Measurements from ENCODE around the gene NFYA. TPM values are rescaled to one million over a fixed set of nuclear protein-coding genes. Genes with fewer than 3 reads are reported as not detected.

Gene NFYA
- total RNA-seq, 1 experiment from 2014 or later, result 28.7 TPM

DNA sequence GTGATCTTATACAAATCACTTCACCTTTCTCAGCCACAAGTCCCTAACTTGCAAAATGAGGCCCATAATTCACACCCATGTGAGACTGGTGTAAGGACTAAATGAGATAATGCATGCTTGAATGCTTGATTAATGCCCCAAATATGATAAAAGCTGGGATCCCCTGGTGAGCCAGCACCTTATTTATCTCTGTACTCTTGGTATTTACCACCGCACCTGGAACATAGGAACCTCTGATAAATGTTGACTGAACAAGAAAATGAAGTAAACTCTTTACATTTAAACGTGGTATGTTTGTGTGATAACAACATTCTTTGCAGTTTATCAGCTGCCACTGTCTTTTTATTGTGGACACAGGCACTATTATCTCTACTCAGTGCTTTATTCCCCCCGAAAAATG, 22.2 kb upstream of the NFYA start:
- TF ChIP-seq CBX3 (IDR thresholded peaks at IDR 0.05; ENCODE audit: low read depth) (no peak), POLR2AphosphoS5 (IDR thresholded peaks at IDR 0.05; ENCODE audit: low read depth, low read length) (no peak), JUND (IDR thresholded peaks at IDR 0.05) (no peak), TCF7L2 (IDR thresholded peaks at IDR 0.05; ENCODE audit: borderline replicate concordance, extremely low read depth, insufficient read depth, insufficient read length) (no peak), FOSL1 (IDR thresholded peaks at IDR 0.05; ENCODE audit: low read depth) (no peak), EGR1 (IDR thresholded peaks at IDR 0.05; ENCODE audit: low read depth) (no peak), SIN3A (IDR thresholded peaks at IDR 0.05; ENCODE audit: low read depth) (no peak), EZH2 (IDR thresholded peaks at IDR 0.05) (no peak), ZFX (IDR thresholded peaks at IDR 0.05) (no peak), CEBPB (IDR thresholded peaks at IDR 0.05; ENCODE audit: low read depth) (no peak), ZNF274 (IDR thresholded peaks at IDR 0.05; ENCODE audit: low read depth, low read length) (no peak), POLR2A (IDR thresholded peaks at IDR 0.05; ENCODE audit: borderline replicate concordance, extremely low read depth, insufficient read depth, insufficient read length) (no peak), SRF (IDR thresholded peaks at IDR 0.05; ENCODE audit: low read depth) (no peak), YY1 (IDR thresholded peaks at IDR 0.05; ENCODE audit: extremely low read depth, insufficient replicate concordance, low read depth, low read length) (no peak), RAD21 (IDR thresholded peaks at IDR 0.05; ENCODE audit: low read depth) (no peak), CTCF (IDR thresholded peaks at IDR 0.05 in 2 of 3, conservative IDR thresholded peaks at IDR 0.05 in 1 of 3; ENCODE audit: borderline replicate concordance in 1 of 3, insufficient read depth in 1 of 3, low read depth in 2 of 3, low read length in 2 of 3) (no peak)
- TF ChIP-seq, protein P1, sequence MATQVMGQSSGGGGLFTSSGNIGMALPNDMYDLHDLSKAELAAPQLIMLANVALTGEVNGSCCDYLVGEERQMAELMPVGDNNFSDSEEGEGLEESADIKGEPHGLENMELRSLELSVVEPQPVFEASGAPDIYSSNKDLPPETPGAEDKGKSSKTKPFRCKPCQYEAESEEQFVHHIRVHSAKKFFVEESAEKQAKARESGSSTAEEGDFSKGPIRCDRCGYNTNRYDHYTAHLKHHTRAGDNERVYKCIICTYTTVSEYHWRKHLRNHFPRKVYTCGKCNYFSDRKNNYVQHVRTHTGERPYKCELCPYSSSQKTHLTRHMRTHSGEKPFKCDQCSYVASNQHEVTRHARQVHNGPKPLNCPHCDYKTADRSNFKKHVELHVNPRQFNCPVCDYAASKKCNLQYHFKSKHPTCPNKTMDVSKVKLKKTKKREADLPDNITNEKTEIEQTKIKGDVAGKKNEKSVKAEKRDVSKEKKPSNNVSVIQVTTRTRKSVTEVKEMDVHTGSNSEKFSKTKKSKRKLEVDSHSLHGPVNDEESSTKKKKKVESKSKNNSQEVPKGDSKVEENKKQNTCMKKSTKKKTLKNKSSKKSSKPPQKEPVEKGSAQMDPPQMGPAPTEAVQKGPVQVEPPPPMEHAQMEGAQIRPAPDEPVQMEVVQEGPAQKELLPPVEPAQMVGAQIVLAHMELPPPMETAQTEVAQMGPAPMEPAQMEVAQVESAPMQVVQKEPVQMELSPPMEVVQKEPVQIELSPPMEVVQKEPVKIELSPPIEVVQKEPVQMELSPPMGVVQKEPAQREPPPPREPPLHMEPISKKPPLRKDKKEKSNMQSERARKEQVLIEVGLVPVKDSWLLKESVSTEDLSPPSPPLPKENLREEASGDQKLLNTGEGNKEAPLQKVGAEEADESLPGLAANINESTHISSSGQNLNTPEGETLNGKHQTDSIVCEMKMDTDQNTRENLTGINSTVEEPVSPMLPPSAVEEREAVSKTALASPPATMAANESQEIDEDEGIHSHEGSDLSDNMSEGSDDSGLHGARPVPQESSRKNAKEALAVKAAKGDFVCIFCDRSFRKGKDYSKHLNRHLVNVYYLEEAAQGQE (IDR thresholded peaks at IDR 0.05; ENCODE audit: low read depth), result no peak
- TF ChIP-seq, protein P2, sequence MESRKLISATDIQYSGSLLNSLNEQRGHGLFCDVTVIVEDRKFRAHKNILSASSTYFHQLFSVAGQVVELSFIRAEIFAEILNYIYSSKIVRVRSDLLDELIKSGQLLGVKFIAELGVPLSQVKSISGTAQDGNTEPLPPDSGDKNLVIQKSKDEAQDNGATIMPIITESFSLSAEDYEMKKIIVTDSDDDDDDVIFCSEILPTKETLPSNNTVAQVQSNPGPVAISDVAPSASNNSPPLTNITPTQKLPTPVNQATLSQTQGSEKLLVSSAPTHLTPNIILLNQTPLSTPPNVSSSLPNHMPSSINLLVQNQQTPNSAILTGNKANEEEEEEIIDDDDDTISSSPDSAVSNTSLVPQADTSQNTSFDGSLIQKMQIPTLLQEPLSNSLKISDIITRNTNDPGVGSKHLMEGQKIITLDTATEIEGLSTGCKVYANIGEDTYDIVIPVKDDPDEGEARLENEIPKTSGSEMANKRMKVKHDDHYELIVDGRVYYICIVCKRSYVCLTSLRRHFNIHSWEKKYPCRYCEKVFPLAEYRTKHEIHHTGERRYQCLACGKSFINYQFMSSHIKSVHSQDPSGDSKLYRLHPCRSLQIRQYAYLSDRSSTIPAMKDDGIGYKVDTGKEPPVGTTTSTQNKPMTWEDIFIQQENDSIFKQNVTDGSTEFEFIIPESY (IDR thresholded peaks at IDR 0.05; ENCODE audit: extremely low read depth, insufficient replicate concordance, low read length), result no peak
- TF ChIP-seq, protein P3, sequence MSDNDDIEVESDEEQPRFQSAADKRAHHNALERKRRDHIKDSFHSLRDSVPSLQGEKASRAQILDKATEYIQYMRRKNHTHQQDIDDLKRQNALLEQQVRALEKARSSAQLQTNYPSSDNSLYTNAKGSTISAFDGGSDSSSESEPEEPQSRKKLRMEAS (IDR thresholded peaks at IDR 0.05), result no peak
- TF ChIP-seq, protein P4, sequence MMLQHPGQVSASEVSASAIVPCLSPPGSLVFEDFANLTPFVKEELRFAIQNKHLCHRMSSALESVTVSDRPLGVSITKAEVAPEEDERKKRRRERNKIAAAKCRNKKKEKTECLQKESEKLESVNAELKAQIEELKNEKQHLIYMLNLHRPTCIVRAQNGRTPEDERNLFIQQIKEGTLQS (IDR thresholded peaks at IDR 0.05), result no peak
- no peak for DNase-seq (ENCODE audit: low read depth, low spot score)
- Histone ChIP-seq H3K9me2 (ENCODE audit: insufficient read depth) (no peaks in the 10 kb centered on the region), H3K27me3 (ENCODE audit: insufficient read depth, low read length) (no peaks in the 10 kb centered on the region), H3K9ac (ENCODE audit: low read length) (no peak overlapping the region), H3K4me3 (replicated peaks in 1 of 2; ENCODE audit: low read depth in 1 of 2, low read length in 2 of 2) (no peak overlapping the region), H3K9me3 (ENCODE audit: control insufficient read depth in 1 of 2, insufficient read depth in 1 of 2, low read depth in 1 of 2, low read length in 2 of 2) (no peaks in the 10 kb centered on the region), H3K27ac (ENCODE audit: low read depth, low read length) (no peak overlapping the region), H3K4me2 (ENCODE audit: low read length) (no peak overlapping the region), H3K4me1 (ENCODE audit: control insufficient read depth in 1 of 2, insufficient read depth in 2 of 2, low read length in 2 of 2) (no peaks in the 10 kb centered on the region), H2AFZ (ENCODE audit: low read depth, low read length, poor library complexity, severe bottlenecking) (no peak overlapping the region), H4K20me1 (ENCODE audit: insufficient read depth) (no peaks in the 10 kb centered on the region), H3K79me2 (ENCODE audit: insufficient read depth, low read length) (no peaks in the 10 kb centered on the region), H3K36me3 (ENCODE audit: control insufficient read depth in 1 of 2, insufficient read depth in 2 of 2, low read length in 2 of 2) (no peaks in the 10 kb centered on the region)
- intact Hi-C loops (cut with micrococcal nuclease), result no loop called here
- POLR2A ChIA-PET, result no interaction called here
- CTCF ChIA-PET, result no interaction called here
- RAD21 ChIA-PET (ENCODE audit: low non-redundant PET in 1 of 2, low total read pairs in 2 of 2, uncharacterized antibody in 2 of 2, unreplicated experiment in 2 of 2), result no interaction called here
- no TSS peak for BruUV-seq (replicated peaks)
- ATAC-seq, result no peak

Data from HCT116 (cell line).